Lower leg skin (tissue), 4 donors: ENCODE data around the gene DLST. TPM values are rescaled to one million over a fixed set of nuclear protein-coding genes. Genes with fewer than 3 reads are reported as not detected.
A peak's percentile ranks its signal among the peaks of the same experiment; 100 is the strongest.
"Not testable (repeated sequence)": the region's sequence is repeated elsewhere in the genome, so short reads cannot be mapped to it uniquely, and the experiment has no call there.

ENCODE experiments used
- DNase-seq, 2 donors: peaks; one replicate each; pipeline ENCODE4 v3.0.0-alpha.2; 2019; ENCODE audit warnings: low spot score in 2 of 2
- H3K4me3 ChIP-seq: fragments of 200-600 bp; sonication (generic); 2 replicates; pipeline ENCODE4 v1.5.1; 2017; ENCODE audit warnings: mild to moderate bottlenecking, low read depth; ENCODE audit not compliant: poor library complexity, severe bottlenecking
- CTCF ChIP-seq, 3 donors: fragments of 450-650 bp; IDR thresholded peaks; one replicate each; pipeline ENCODE4 v1.5.1; 2016; ENCODE audit warnings: antibody characterized with exemption in 3 of 3, mild to moderate bottlenecking in 3 of 3, moderate library complexity in 2 of 3
- POLR2A ChIP-seq, 2 donors: fragments of 450-650 bp; IDR thresholded peaks; one replicate each; pipeline ENCODE4 v1.6.1; 2016 to 2017; ENCODE audit warnings: antibody characterized with exemption in 2 of 2, mild to moderate bottlenecking in 1 of 2, moderate library complexity in 1 of 2
- WGBS, 2 donors: methylation state at CpG; one replicate each; pipeline ENCODE4 v1.1.5; 2018; 5-methylcytosine and 5-hydroxymethylcytosine counted together
- intact Hi-C: fragments of 100-400 bp; cut with DNase I; formaldehyde crosslinking; loops from one replicate; pipeline ENCODE4 v1.15.0; 2023; ENCODE audit warnings: low total_unique reads
- total RNA-seq, 4 donors: library from RNA; depleted of rRNA; stranded (reverse); fragments of >200 nt; gene quantifications; one replicate each; pipeline ENCODE4 v1.1.0, GENCODE V29; 2016

Gene DLST
- total RNA-seq, 4 donors from 2014 or later: 65.0 to 126 (median 73.8) TPM

GRCh38 chr14:74927225-74927624, 45.5 kb downstream of the DLST start:
- TF ChIP-seq POLR2A (IDR thresholded peaks at IDR 0.05) (no peak), CTCF (IDR thresholded peaks at IDR 0.05) (no peak)
- intact Hi-C loops: no loop called here
- WGBS, 2 donors: 81 to 91% methylated on average over 6 of the region's 6 CpGs
- H3K4me3 ChIP-seq: no peak overlapping the region
- no peak for DNase-seq

GRCh38 chr14:74929242-74929641, 47.5 kb downstream of the DLST start:
- H3K4me3 ChIP-seq: no peak overlapping the region
- 64 to 65% methylated on average over 6 of the region's 6 CpGs for WGBS, 2 donors
- intact Hi-C loops: no loop called here
- TF ChIP-seq CTCF (IDR thresholded peaks at IDR 0.05) (no peak), POLR2A (IDR thresholded peaks at IDR 0.05) (no peak)
- no peak for DNase-seq

GRCh38 chr14:74931744-74932143, 50.0 kb downstream of the DLST start:
- intact Hi-C loops, H3K4me3 ChIP-seq, DNase-seq: not testable (repeated sequence)
- WGBS, 2 donors: 81 to 84% methylated on average over 9 of the region's 9 CpGs

- TF ChIP-seq CTCF (IDR thresholded peaks at IDR 0.05): no peak
- no peak for TF ChIP-seq POLR2A (IDR thresholded peaks at IDR 0.05)
- intact Hi-C loops: no loop called here
- H3K4me3 ChIP-seq: no peak overlapping the region
- 29 to 40% methylated on average over 6 of the region's 6 CpGs for WGBS, 2 donors
- DNase-seq: peak in 1 of 2 donors; percentile 51
Observed at GRCh38 chr14:74932401-74932901, 50.7 kb downstream of the DLST start.

- H3K4me3 ChIP-seq, DNase-seq, intact Hi-C loops: not testable (repeated sequence)
- WGBS, 2 donors: 76 to 80% methylated on average over 4 of the region's 4 CpGs
Observed at GRCh38 chr14:74932936-74933335, 51.2 kb downstream of the DLST start.

GRCh38 chr14:74934041-74934440, 52.3 kb downstream of the DLST start:
- no peak for TF ChIP-seq POLR2A (IDR thresholded peaks at IDR 0.05)
- no peak for TF ChIP-seq CTCF (IDR thresholded peaks at IDR 0.05)
- intact Hi-C loops: no loop called here
- 48 to 58% methylated on average over 4 of the region's 4 CpGs for WGBS, 2 donors
- no peak overlapping the region for H3K4me3 ChIP-seq
- DNase-seq: no peak
